IPS-15b (cell line): ENCODE results near the gene METTL16.
"Not testable (repeated sequence)": the region's sequence is repeated elsewhere in the genome, so short reads cannot be mapped to it uniquely, and the experiment has no call there.

Experiments
- H3K27me3 ChIP-seq: one replicate; pipeline ENCODE4 v1.6.1; 2013; ENCODE audit warnings: low read length; ENCODE audit not compliant: control insufficient read depth, insufficient read depth
- H3K36me3 ChIP-seq: one replicate; pipeline ENCODE4 v1.6.1; 2013; ENCODE audit warnings: low read length; ENCODE audit not compliant: control insufficient read depth, insufficient read depth
- H3K4me1 ChIP-seq: one replicate; pipeline ENCODE4 v1.6.1; 2013; ENCODE audit warnings: mild to moderate bottlenecking, low read length; ENCODE audit not compliant: control insufficient read depth, insufficient read depth
- H3K4me3 ChIP-seq: one replicate; pipeline ENCODE4 v1.5.1; 2013; ENCODE audit warnings: low read depth, low read length
- H3K9ac ChIP-seq: one replicate; pipeline ENCODE4 v1.6.1; 2013; ENCODE audit warnings: low read depth, mild to moderate bottlenecking, low read length
- H3K9me3 ChIP-seq: one replicate; pipeline ENCODE4 v1.6.1; 2013; ENCODE audit warnings: mild to moderate bottlenecking, low read length; ENCODE audit not compliant: control insufficient read depth, insufficient read depth

The METTL16 gene

GRCh38 chr17:2500446-2500845, 11.2 kb downstream of the METTL16 start:
- no peak overlapping the region for H3K4me3 ChIP-seq
- H3K9ac ChIP-seq, result no peak overlapping the region
- H3K27me3 ChIP-seq, result no peaks in the 10 kb centered on the region
- H3K36me3 ChIP-seq, result peaks cover 19% of the 10 kb centered on the region
- H3K9me3 ChIP-seq, result no peaks in the 10 kb centered on the region
- H3K4me1 ChIP-seq, result no peaks in the 10 kb centered on the region

DNA sequence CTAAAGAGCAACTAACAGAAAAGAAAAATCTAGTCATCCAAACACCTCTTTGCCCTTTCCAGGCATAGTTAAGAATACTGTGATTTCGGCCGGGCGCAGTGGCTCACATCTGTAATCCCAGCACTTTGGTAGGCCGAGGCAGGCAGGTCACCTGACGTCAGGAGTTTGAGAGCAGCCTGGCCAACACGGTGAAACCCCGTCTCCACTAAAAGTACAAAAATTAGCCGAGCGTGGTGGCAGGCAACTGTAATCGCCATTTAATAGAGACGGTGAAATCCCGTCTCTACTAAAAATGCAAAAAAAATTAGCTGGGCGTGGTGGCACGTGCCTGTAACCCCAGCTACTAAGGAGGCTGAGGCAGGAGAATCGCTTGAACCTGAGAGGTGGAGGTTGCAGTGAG, 22.4 kb downstream of the METTL16 start:
- not testable (repeated sequence) for H3K4me3 ChIP-seq, H3K9me3 ChIP-seq, H3K27me3 ChIP-seq, H3K9ac ChIP-seq, H3K36me3 ChIP-seq
- H3K4me1 ChIP-seq, result peaks cover 27% of the 10 kb centered on the region

DNA sequence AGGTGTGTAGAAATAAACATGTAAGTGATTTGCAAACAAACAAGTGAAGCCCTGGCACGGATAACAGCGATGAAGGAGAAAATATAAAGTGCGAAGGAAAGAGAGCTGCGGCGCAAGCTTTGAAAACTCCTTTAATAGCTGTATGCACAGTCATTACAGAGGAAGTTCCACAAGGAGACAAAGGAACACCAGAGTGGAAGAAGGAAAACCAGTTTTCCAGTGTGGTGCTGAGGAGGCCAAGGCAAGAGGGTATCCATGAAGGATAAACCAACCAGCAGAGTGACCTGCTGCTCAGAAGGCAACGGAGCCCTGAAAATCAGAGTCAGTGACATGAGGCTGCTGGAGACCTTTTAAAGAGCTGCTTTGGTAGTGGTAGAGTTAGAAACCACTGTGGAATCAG, 24.4 kb downstream of the METTL16 start:
- Histone ChIP-seq H3K27me3 (no peaks in the 10 kb centered on the region), H3K9ac (no peak overlapping the region), H3K36me3 (no peaks in the 10 kb centered on the region), H3K4me1 (peaks cover 27% of the 10 kb centered on the region), H3K4me3 (no peak overlapping the region), H3K9me3 (no peaks in the 10 kb centered on the region)

GRCh38 chr17:2486709-2487108, 25.0 kb downstream of the METTL16 start:
- not testable (repeated sequence) for H3K36me3 ChIP-seq, H3K4me3 ChIP-seq, H3K27me3 ChIP-seq, H3K9ac ChIP-seq, H3K9me3 ChIP-seq
- H3K4me1 ChIP-seq, result peaks cover 32% of the 10 kb centered on the region

DNA sequence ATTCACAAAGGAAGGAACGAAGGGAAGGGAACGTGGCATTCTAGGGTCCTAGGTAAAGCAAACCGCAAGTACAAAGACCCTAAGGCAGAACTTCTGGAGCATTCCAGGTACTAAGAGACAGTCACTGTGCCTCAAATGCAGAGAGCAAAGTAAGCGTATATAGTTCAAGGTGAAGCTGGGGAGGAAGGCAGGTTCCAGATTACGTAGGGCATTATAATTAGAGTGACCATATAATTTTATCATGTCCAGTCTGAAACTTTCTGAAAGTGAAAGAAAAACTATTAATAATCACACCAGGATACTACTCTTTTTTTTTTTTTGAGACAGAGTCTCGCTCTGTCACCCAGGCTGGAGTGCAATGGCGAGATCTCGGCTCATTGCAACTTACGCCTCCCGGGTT, 25.7 kb downstream of the METTL16 start:
- Histone ChIP-seq H3K9ac (no peak overlapping the region), H3K9me3 (no peaks in the 10 kb centered on the region), H3K36me3 (no peaks in the 10 kb centered on the region), H3K4me3 (no peak overlapping the region), H3K4me1 (peaks cover 27% of the 10 kb centered on the region), H3K27me3 (no peaks in the 10 kb centered on the region)

DNA sequence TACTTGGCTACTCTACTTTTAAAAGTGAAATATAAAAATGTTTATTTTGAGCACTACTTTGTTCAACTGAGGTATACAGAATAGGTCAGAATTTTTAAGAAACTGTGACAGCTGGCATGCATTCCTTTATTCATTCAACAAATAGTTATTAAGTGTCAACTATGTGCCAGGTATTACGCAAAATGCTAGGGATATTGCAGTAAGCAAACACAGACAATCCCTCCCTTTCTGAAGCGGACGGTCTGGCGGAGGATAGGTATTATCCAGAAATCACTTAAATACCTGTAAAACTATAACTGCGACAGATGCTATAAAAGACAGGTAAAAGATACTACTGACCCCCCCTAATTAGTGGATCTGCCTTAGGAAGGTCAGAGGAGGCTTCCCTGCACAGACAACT, 26.1 kb downstream of the METTL16 start:
- Histone ChIP-seq H3K9me3 (no peaks in the 10 kb centered on the region), H3K27me3 (no peaks in the 10 kb centered on the region), H3K9ac (no peak overlapping the region), H3K4me3 (no peak overlapping the region), H3K36me3 (no peaks in the 10 kb centered on the region), H3K4me1 (peaks cover 23% of the 10 kb centered on the region)

- Histone ChIP-seq H3K36me3 (no peaks in the 10 kb centered on the region), H3K27me3 (no peaks in the 10 kb centered on the region), H3K9me3 (no peaks in the 10 kb centered on the region), H3K4me3 (no peak overlapping the region), H3K9ac (no peak overlapping the region), H3K4me1 (peaks cover 16% of the 10 kb centered on the region)
These were observed 26.8 kb downstream of the METTL16 start for GRCh38 chr17:2484876-2485275.

DNA sequence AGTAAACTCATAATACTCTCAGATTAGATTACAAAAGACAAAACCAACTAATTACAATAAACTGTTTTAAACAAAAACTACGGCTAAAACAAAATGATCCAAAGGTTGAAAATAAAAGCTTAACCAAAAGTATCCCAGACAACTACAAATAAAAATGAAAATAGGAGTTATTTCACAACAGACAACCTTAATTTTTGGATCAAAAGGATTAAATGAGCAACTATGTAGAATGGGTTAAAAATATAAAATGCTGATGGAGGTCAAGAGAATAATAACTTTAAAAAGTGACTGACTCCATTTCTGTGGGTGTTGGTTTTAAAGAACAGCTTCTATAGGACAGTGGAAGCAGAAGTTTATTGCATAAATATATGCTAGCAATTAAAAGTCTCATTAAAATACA, 28.6 kb downstream of the METTL16 start:
- Histone ChIP-seq H3K9ac (no peak overlapping the region), H3K4me3 (no peak overlapping the region), H3K27me3 (no peaks in the 10 kb centered on the region), H3K4me1 (peaks cover 14% of the 10 kb centered on the region), H3K9me3 (no peaks in the 10 kb centered on the region), H3K36me3 (no peaks in the 10 kb centered on the region)

GRCh38 chr17:2482218-2482617, 29.5 kb downstream of the METTL16 start:
- H3K4me1 ChIP-seq, result peaks cover 14% of the 10 kb centered on the region
- H3K27me3 ChIP-seq, result no peaks in the 10 kb centered on the region
- H3K4me3 ChIP-seq, result no peak overlapping the region
- H3K9ac ChIP-seq, result no peak overlapping the region
- no peaks in the 10 kb centered on the region for H3K36me3 ChIP-seq
- no peaks in the 10 kb centered on the region for H3K9me3 ChIP-seq

DNA sequence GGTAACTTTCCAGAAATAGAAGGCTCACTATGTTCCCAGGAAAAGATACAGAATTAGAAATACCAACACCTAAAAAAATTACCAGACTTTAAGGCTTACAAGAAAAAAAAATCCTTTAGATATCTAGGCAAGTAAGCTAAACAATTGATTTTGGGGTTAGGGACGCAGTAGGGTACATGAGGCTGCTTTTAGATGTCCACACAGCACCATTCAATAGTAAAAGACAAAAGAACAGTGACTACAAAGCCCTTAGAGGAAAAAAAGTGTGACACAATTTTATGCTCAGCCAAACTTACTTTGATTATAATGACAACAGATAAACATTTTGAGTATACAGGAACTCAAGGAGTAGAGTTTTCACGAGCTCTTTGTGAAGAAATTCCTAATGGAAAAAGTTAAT, 29.9 kb downstream of the METTL16 start:
- Histone ChIP-seq H3K27me3 (no peaks in the 10 kb centered on the region), H3K4me1 (peaks cover 14% of the 10 kb centered on the region), H3K36me3 (no peaks in the 10 kb centered on the region), H3K9me3 (no peaks in the 10 kb centered on the region), H3K9ac (no peak overlapping the region), H3K4me3 (no peak overlapping the region)

GRCh38 chr17:2478458-2478857, 33.2 kb downstream of the METTL16 start:
- peaks cover 4% of the 10 kb centered on the region for H3K4me1 ChIP-seq
- H3K9ac ChIP-seq, result no peak overlapping the region
- H3K4me3 ChIP-seq, result no peak overlapping the region
- no peaks in the 10 kb centered on the region for H3K27me3 ChIP-seq
- H3K36me3 ChIP-seq, result peaks cover 8% of the 10 kb centered on the region
- H3K9me3 ChIP-seq, result no peaks in the 10 kb centered on the region

GRCh38 chr17:2475056-2475455, 36.6 kb downstream of the METTL16 start:
- Histone ChIP-seq H3K9me3 (no peaks in the 10 kb centered on the region), H3K9ac (no peak overlapping the region), H3K4me3 (no peak overlapping the region), H3K27me3 (no peaks in the 10 kb centered on the region), H3K36me3 (peaks cover 8% of the 10 kb centered on the region), H3K4me1 (no peaks in the 10 kb centered on the region)

- Histone ChIP-seq H3K4me1 (no peaks in the 10 kb centered on the region), H3K36me3 (peaks cover 8% of the 10 kb centered on the region), H3K9ac (no peak overlapping the region), H3K9me3 (no peaks in the 10 kb centered on the region), H3K4me3 (no peak overlapping the region), H3K27me3 (no peaks in the 10 kb centered on the region)
These were observed 37.3 kb downstream of the METTL16 start for GRCh38 chr17:2474371-2474770.
